SK-N-SH treated with all-trans-retinoic acid at 6 μM for 48 hours (cell line): ENCODE measurements around the gene JMJD1C.

Experiments used
- ATAC-seq: fragments of 200-7000 bp; cut with Tn5 transposase; 3 replicates; pipeline ENCODE4 v1.9.1; 2020; ENCODE audit warnings: mild to moderate bottlenecking, moderate library complexity
- ARNTL ChIP-seq: fragments of 450-650 bp; formaldehyde crosslinking; IDR thresholded peaks from 2 replicates; pipeline ENCODE4 v1.5.0; 2020; ENCODE audit warnings: low read depth, mild to moderate bottlenecking, moderate library complexity, borderline replicate concordance
- BACH2 ChIP-seq: fragments of 250-450 bp; sonication (Bioruptor Pico); IDR thresholded peaks from 2 replicates; pipeline ENCODE4 v1.9.0; 2021; ENCODE audit warnings: mild to moderate bottlenecking, borderline replicate concordance
- ESRRG ChIP-seq: fragments of 250-450 bp; sonication (Bioruptor Pico); IDR thresholded peaks from 2 replicates; pipeline ENCODE4 v1.6.1; 2021; ENCODE audit warnings: mild to moderate bottlenecking
- GLIS3 ChIP-seq: fragments of 250-450 bp; sonication (Bioruptor Pico); IDR thresholded peaks from 2 replicates; pipeline ENCODE4 v1.5.0; 2020; ENCODE audit warnings: mild to moderate bottlenecking, moderate library complexity
- ISL1 ChIP-seq: fragments of 250-450 bp; sonication (Bioruptor Pico); IDR thresholded peaks from 2 replicates; pipeline ENCODE4 v2.1.2; 2022; ENCODE audit warnings: mild to moderate bottlenecking, moderate library complexity
- OSR1 ChIP-seq: fragments of 250-450 bp; sonication (Bioruptor Pico); IDR thresholded peaks from 2 replicates; pipeline ENCODE4 v1.8.0; 2022; ENCODE audit warnings: moderate library complexity, mild to moderate bottlenecking, inconsistent platforms
- PPARA ChIP-seq: fragments of 250-450 bp; sonication (Bioruptor Pico); IDR thresholded peaks from 2 replicates; pipeline ENCODE4 v1.5.0; 2020; ENCODE audit warnings: mild to moderate bottlenecking, borderline replicate concordance
- RARB ChIP-seq: fragments of 250-450 bp; sonication (Bioruptor Pico); IDR thresholded peaks from 2 replicates; pipeline ENCODE4 v1.8.0; 2021; ENCODE audit warnings: mild to moderate bottlenecking, moderate library complexity
- SNAI2 ChIP-seq: fragments of 250-450 bp; sonication (Bioruptor Pico); IDR thresholded peaks from 2 replicates; pipeline ENCODE4 v1.5.0; 2020; ENCODE audit warnings: mild to moderate bottlenecking, moderate library complexity
- TCF4 ChIP-seq: fragments of 250-450 bp; sonication (Bioruptor Pico); IDR thresholded peaks from 2 replicates; pipeline ENCODE4 v1.8.0; 2021; ENCODE audit warnings: mild to moderate bottlenecking, moderate library complexity, borderline replicate concordance
- TOX ChIP-seq: fragments of 250-450 bp; sonication (Bioruptor Pico); IDR thresholded peaks from 2 replicates; pipeline ENCODE4 v1.8.0; 2021; ENCODE audit warnings: mild to moderate bottlenecking, moderate library complexity, borderline replicate concordance
- TSHZ2 ChIP-seq: fragments of 250-450 bp; sonication (Bioruptor Pico); IDR thresholded peaks from 2 replicates; pipeline ENCODE4 v1.5.0; 2020; ENCODE audit warnings: mild to moderate bottlenecking, moderate library complexity
- ZC3H10 ChIP-seq: fragments of 250-450 bp; sonication (Bioruptor Pico); IDR thresholded peaks from 2 replicates; pipeline ENCODE4 v1.5.1; 2021; ENCODE audit warnings: mild to moderate bottlenecking, moderate library complexity
- ZFP3 ChIP-seq: fragments of 250-450 bp; sonication (Bioruptor Pico); IDR thresholded peaks from 2 replicates; pipeline ENCODE4 v1.5.0; 2020; ENCODE audit warnings: mild to moderate bottlenecking, moderate library complexity
- ZNF565 ChIP-seq: fragments of 450-650 bp; formaldehyde crosslinking; conservative IDR thresholded peaks from 2 replicates; pipeline ENCODE4 v1.5.0; 2020; ENCODE audit warnings: low read depth, mild to moderate bottlenecking, moderate library complexity
- ZNF70 ChIP-seq: fragments of 450-650 bp; formaldehyde crosslinking; IDR thresholded peaks from 2 replicates; pipeline ENCODE4 v1.5.0; 2020; ENCODE audit warnings: mild to moderate bottlenecking, moderate library complexity
- ZNF8 ChIP-seq: fragments of 450-650 bp; formaldehyde crosslinking; IDR thresholded peaks from 2 replicates; pipeline ENCODE4 v1.5.0; 2020; ENCODE audit warnings: mild to moderate bottlenecking, moderate library complexity
- TF ChIP-seq, protein P1 (sequence below): fragments of 250-450 bp; sonication (Bioruptor Pico); IDR thresholded peaks from 2 replicates; pipeline ENCODE4 v1.8.0; 2020; ENCODE audit warnings: mild to moderate bottlenecking, moderate library complexity, borderline replicate concordance
- TF ChIP-seq, protein P2 (sequence below): fragments of 250-450 bp; sonication (Bioruptor Pico); IDR thresholded peaks from 2 replicates; pipeline ENCODE4 v1.8.0; 2021; ENCODE audit warnings: low read depth, mild to moderate bottlenecking, moderate library complexity, borderline replicate concordance
- TF ChIP-seq, protein P3 (sequence below): fragments of 250-450 bp; sonication (Bioruptor Pico); IDR thresholded peaks from 2 replicates; pipeline ENCODE4 v1.5.1; 2020; ENCODE audit warnings: low read depth, mild to moderate bottlenecking, moderate library complexity

The JMJD1C gene

GRCh38 chr10:63365976-63366765, 99.6 kb downstream of the JMJD1C start:
- no peak for ATAC-seq
- TF ChIP-seq, protein P1, sequence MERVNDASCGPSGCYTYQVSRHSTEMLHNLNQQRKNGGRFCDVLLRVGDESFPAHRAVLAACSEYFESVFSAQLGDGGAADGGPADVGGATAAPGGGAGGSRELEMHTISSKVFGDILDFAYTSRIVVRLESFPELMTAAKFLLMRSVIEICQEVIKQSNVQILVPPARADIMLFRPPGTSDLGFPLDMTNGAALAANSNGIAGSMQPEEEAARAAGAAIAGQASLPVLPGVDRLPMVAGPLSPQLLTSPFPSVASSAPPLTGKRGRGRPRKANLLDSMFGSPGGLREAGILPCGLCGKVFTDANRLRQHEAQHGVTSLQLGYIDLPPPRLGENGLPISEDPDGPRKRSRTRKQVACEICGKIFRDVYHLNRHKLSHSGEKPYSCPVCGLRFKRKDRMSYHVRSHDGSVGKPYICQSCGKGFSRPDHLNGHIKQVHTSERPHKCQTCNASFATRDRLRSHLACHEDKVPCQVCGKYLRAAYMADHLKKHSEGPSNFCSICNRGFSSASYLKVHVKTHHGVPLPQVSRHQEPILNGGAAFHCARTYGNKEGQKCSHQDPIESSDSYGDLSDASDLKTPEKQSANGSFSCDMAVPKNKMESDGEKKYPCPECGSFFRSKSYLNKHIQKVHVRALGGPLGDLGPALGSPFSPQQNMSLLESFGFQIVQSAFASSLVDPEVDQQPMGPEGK (CRISPR knock-in tag): no peak
- TF ChIP-seq, protein P2, sequence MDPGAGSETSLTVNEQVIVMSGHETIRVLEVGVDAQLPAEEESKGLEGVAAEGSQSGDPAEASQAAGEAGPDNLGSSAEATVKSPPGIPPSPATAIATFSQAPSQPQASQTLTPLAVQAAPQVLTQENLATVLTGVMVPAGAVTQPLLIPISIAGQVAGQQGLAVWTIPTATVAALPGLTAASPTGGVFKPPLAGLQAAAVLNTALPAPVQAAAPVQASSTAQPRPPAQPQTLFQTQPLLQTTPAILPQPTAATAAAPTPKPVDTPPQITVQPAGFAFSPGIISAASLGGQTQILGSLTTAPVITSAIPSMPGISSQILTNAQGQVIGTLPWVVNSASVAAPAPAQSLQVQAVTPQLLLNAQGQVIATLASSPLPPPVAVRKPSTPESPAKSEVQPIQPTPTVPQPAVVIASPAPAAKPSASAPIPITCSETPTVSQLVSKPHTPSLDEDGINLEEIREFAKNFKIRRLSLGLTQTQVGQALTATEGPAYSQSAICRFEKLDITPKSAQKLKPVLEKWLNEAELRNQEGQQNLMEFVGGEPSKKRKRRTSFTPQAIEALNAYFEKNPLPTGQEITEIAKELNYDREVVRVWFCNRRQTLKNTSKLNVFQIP (CRISPR knock-in tag): no peak
- TF ChIP-seq TSHZ2 (no peak), ZFP3 (CRISPR knock-in tag) (no peak), ZNF70 (CRISPR knock-in tag) (no peak), BACH2 (CRISPR knock-in tag) (no peak), GLIS3 (no peak), TCF4 (CRISPR knock-in tag) (no peak), ZC3H10 (CRISPR knock-in tag) (no peak), OSR1 (CRISPR knock-in tag) (no peak), TOX (CRISPR knock-in tag) (no peak), ZNF565 (CRISPR knock-in tag) (no peak), SNAI2 (CRISPR knock-in tag) (no peak), ESRRG (no peak), PPARA (CRISPR knock-in tag) (no peak), ARNTL (CRISPR knock-in tag) (no peak), ISL1 (CRISPR knock-in tag) (no peak), RARB (CRISPR knock-in tag) (no peak), ZNF8 (no peak)
- TF ChIP-seq, protein P3, sequence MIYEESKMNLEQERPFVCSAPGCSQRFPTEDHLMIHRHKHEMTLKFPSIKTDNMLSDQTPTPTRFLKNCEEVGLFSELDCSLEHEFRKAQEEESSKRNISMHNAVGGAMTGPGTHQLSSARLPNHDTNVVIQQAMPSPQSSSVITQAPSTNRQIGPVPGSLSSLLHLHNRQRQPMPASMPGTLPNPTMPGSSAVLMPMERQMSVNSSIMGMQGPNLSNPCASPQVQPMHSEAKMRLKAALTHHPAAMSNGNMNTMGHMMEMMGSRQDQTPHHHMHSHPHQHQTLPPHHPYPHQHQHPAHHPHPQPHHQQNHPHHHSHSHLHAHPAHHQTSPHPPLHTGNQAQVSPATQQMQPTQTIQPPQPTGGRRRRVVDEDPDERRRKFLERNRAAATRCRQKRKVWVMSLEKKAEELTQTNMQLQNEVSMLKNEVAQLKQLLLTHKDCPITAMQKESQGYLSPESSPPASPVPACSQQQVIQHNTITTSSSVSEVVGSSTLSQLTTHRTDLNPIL (CRISPR knock-in tag): no peak
- TF ChIP-seq, all 23 proteins: peak for 0

GRCh38 chr10:63364918-63365317, 100.9 kb downstream of the JMJD1C start:
- no peak for TF ChIP-seq TCF4 (CRISPR knock-in tag)
- TF ChIP-seq, protein P2 (CRISPR knock-in tag): no peak
- no peak for ATAC-seq

GRCh38 chr10:63363951-63364350, 101.8 kb downstream of the JMJD1C start:
- ATAC-seq: no peak
- TF ChIP-seq RARB (CRISPR knock-in tag) (no peak), PPARA (CRISPR knock-in tag) (no peak), ESRRG (no peak)
- TF ChIP-seq, protein P2 (CRISPR knock-in tag): no peak
